ENCODE measurements around the gene PCSK5.

DNA sequence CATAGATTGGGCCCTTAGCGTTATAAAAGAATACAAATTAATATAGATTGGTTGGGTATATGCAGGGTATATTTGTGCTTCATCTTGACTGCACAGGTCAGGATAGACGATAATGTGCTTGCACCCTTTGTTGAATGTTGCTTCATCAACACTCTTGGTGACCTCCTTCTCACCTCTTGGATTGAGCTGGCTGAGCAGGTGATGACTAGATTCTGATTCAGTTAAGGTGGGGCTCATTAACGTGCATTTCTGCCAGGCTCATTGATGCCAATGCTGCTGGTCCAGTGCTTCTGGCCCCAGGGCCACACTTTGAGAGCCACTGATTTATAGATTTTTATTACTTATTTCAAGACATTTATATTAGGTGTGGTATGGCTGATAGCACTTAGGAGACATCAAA is 27.7 kb downstream of the PCSK5 start:
- TF ChIP-seq, protein P1, sequence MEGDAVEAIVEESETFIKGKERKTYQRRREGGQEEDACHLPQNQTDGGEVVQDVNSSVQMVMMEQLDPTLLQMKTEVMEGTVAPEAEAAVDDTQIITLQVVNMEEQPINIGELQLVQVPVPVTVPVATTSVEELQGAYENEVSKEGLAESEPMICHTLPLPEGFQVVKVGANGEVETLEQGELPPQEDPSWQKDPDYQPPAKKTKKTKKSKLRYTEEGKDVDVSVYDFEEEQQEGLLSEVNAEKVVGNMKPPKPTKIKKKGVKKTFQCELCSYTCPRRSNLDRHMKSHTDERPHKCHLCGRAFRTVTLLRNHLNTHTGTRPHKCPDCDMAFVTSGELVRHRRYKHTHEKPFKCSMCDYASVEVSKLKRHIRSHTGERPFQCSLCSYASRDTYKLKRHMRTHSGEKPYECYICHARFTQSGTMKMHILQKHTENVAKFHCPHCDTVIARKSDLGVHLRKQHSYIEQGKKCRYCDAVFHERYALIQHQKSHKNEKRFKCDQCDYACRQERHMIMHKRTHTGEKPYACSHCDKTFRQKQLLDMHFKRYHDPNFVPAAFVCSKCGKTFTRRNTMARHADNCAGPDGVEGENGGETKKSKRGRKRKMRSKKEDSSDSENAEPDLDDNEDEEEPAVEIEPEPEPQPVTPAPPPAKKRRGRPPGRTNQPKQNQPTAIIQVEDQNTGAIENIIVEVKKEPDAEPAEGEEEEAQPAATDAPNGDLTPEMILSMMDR (IDR thresholded peaks at IDR 0.05; ENCODE audit: poor library complexity) = no peak
- no peak for TF ChIP-seq EZH2phosphoT487 (IDR thresholded peaks at IDR 0.05; ENCODE audit: low read depth, severe bottlenecking, unreplicated experiment)
